ENCODE measurements around the gene DDO. TPM values are rescaled to one million over a fixed set of nuclear protein-coding genes. Genes with fewer than 3 reads are reported as not detected.

DDO gene
- total RNA-seq, 4 donors from 2014 or later: 1.4 to 3.6 (median 2.3) TPM

DNA sequence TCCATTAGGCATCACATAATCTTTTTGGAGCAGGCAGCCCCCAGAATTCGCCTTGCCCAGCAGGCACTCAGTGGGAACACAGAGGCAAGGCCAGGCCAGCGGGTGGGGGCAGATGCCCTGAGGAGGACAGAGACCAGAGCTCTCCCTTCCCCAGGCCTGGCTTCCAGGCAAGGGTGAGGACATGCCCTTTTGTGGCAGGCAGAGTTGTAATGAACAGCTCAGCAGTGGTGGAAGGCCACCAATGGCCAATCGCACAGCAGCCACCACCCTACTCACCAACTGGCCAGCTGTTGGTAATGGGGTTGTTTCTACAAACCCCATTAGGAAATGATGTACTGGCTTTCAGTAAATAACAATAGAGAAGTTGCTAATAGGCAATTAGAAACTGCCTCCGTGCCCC, 15.4 kb upstream of the DDO start:
- Histone ChIP-seq H3K4me1 (no peaks in the 10 kb centered on the region), H3K4me3 (no peak overlapping the region), H3K9me3 (no peaks in the 10 kb centered on the region), H3K27me3 (peaks cover 30% of the 10 kb centered on the region), H3K27ac (no peak overlapping the region), H3K36me3 (no peaks in the 10 kb centered on the region)
- TF ChIP-seq EP300 (IDR thresholded peaks at IDR 0.05) (no peak), POLR2AphosphoS5 (IDR thresholded peaks at IDR 0.05) (no peak), POLR2A (IDR thresholded peaks at IDR 0.05) (no peak)
- TF ChIP-seq, protein P1, sequence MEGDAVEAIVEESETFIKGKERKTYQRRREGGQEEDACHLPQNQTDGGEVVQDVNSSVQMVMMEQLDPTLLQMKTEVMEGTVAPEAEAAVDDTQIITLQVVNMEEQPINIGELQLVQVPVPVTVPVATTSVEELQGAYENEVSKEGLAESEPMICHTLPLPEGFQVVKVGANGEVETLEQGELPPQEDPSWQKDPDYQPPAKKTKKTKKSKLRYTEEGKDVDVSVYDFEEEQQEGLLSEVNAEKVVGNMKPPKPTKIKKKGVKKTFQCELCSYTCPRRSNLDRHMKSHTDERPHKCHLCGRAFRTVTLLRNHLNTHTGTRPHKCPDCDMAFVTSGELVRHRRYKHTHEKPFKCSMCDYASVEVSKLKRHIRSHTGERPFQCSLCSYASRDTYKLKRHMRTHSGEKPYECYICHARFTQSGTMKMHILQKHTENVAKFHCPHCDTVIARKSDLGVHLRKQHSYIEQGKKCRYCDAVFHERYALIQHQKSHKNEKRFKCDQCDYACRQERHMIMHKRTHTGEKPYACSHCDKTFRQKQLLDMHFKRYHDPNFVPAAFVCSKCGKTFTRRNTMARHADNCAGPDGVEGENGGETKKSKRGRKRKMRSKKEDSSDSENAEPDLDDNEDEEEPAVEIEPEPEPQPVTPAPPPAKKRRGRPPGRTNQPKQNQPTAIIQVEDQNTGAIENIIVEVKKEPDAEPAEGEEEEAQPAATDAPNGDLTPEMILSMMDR (IDR thresholded peaks at IDR 0.05): no peak
- 68% methylated on average over 2 of the region's 4 CpGs; no CpG with 5 or more reads in 1 of the 2 donors for WGBS, 2 donors (ENCODE audit: low coverage in 1 of 2)
- ATAC-seq: no peak

GRCh38 chr6:110430236-110430635, 14.9 kb upstream of the DDO start:
- TF ChIP-seq POLR2AphosphoS5 (IDR thresholded peaks at IDR 0.05) (no peak), EP300 (IDR thresholded peaks at IDR 0.05) (no peak), POLR2A (IDR thresholded peaks at IDR 0.05) (no peak)
- TF ChIP-seq, protein P1 (IDR thresholded peaks at IDR 0.05): no peak
- Histone ChIP-seq H3K4me3 (no peak overlapping the region), H3K9me3 (no peaks in the 10 kb centered on the region), H3K36me3 (no peaks in the 10 kb centered on the region), H3K27ac (no peak overlapping the region), H3K4me1 (no peaks in the 10 kb centered on the region), H3K27me3 (peaks cover 30% of the 10 kb centered on the region)
- 20 to 51% methylated on average over 1 to 4 of the region's 5 CpGs for WGBS, 2 donors (ENCODE audit: low coverage in 1 of 2)
- no peak for ATAC-seq

DNA sequence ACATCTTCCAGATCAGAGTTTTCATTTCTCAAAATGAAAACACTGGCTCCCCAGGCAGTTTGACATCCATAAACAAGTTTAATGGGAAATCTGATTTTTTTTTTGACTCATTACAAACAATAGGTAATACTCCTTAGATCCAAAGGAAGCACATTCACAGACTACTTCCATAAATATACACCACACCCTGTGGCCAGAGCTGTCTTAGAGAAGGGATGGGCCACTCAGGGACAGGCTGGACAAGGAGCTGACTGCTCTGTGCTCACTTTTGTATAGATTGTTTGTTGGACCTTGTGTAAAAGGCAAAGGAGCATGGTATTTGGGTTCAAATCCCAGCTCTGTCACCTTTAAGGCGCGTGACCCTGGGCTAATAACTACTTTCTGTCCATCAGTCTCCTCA, 12.8 kb upstream of the DDO start:
- Histone ChIP-seq H3K36me3 (no peaks in the 10 kb centered on the region), H3K27ac (no peak overlapping the region), H3K9me3 (no peaks in the 10 kb centered on the region), H3K4me1 (no peaks in the 10 kb centered on the region), H3K4me3 (no peak overlapping the region), H3K27me3 (peaks cover 30% of the 10 kb centered on the region)
- 97% methylated on average over 2 of the region's 2 CpGs; no CpG with 5 or more reads in 1 of the 2 donors for WGBS, 2 donors (ENCODE audit: low coverage in 1 of 2)
- TF ChIP-seq, protein P1 (IDR thresholded peaks at IDR 0.05): no peak
- TF ChIP-seq EP300 (IDR thresholded peaks at IDR 0.05) (no peak), POLR2A (IDR thresholded peaks at IDR 0.05) (no peak), POLR2AphosphoS5 (IDR thresholded peaks at IDR 0.05) (no peak)
- no peak for ATAC-seq

DNA sequence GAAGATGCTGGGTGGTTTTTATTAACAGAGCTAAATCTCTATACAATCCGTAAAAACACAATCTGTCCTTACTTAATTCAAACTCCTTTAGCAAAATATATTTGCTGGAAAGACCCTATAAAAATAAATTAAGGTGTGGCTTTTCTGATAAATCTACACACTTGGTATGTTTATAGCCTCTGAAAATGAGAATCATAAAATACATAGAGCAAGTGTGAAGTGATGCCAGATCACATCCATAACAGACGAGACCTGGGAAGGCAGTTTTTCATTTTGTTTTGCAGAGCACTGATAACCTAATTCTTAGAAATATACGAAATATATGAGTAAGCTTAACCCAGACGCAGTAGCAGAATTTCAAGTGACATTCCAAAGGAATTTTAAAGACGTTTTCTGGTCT, 10.4 kb upstream of the DDO start:
- peaks cover 0 to 6% (median 0%) of the 10 kb centered on the region in 3 donors for H3K9me3 ChIP-seq
- no peaks in the 10 kb centered on the region for H3K4me1 ChIP-seq
- peaks cover 29% of the 10 kb centered on the region for H3K27me3 ChIP-seq
- H3K36me3 ChIP-seq: no peaks in the 10 kb centered on the region
- 20 to 25% methylated on average over 4 to 5 of the region's 5 CpGs for WGBS, 2 donors (ENCODE audit: low coverage in 1 of 2)
- TF ChIP-seq POLR2A (IDR thresholded peaks at IDR 0.05): no peak
- TF ChIP-seq, protein P1 (IDR thresholded peaks at IDR 0.05): no peak
- no peak overlapping the region for H3K27ac ChIP-seq
- no peak for ATAC-seq
- no peak overlapping the region for H3K4me3 ChIP-seq

DNA sequence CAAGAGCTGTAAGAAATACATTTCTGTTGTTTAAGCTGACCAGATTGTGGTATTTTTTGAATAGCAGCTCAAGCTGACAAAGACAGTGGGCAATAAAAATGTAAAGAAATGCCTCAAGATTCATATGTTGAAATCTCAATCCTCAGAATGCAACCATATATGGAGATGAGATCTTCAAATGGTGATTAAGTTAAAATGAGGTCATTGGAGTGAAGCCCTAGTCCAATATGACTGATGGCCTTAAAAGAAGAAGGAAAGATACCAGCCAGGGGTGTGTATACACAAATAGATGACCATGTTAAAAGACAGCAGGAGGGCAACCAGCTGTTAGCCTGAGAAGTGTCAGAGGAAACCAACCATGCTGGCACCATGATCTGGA, 7.1 kb upstream of the DDO start:
- H3K4me1 ChIP-seq: no peaks in the 10 kb centered on the region
- H3K36me3 ChIP-seq: no peaks in the 10 kb centered on the region
- H3K4me3 ChIP-seq: no peak overlapping the region
- peaks cover 5% of the 10 kb centered on the region for H3K27me3 ChIP-seq
- no peak for ATAC-seq
- TF ChIP-seq POLR2AphosphoS5 (IDR thresholded peaks at IDR 0.05) (no peak), EP300 (IDR thresholded peaks at IDR 0.05) (no peak), POLR2A (IDR thresholded peaks at IDR 0.05) (no peak)
- TF ChIP-seq, protein P1 (IDR thresholded peaks at IDR 0.05): no peak
- no peak overlapping the region for H3K27ac ChIP-seq
- peaks cover 0 to 6% (median 0%) of the 10 kb centered on the region in 3 donors for H3K9me3 ChIP-seq

Data from gastroesophageal sphincter (tissue), 4 donors.